ENCODE measurements around the gene UVRAG. TPM values are rescaled to one million over a fixed set of nuclear protein-coding genes. Genes with fewer than 3 reads are reported as not detected.

Gene UVRAG
- total and polyA plus RNA-seq, 2 of the 13 experiments (the other 11 are each of a cell fraction or from before 2014, with no cell fraction given), result 9.7 to 17.3 TPM

GRCh38 chr11:76159303-76159937 lies 344.4 kb downstream of the UVRAG start:
- Histone ChIP-seq H3K27ac (ENCODE audit: extremely low read length, insufficient read depth, low read length) (no peak overlapping the region), H3K27me3 (ENCODE audit: control insufficient read depth in 1 of 2, insufficient read depth in 2 of 2, low read length in 2 of 2) (peaks cover 14 to 54% of the 10 kb centered on the region in 2 experiments; a peak in 4 of 5 replicates), H3K9me3 (ENCODE audit: low read length) (no peaks in the 10 kb centered on the region), H3K79me2 (ENCODE audit: insufficient read depth, low read length) (no peaks in the 10 kb centered on the region), H3K9ac (ENCODE audit: insufficient read depth, low read depth, low read length) (no peak overlapping the region), H3K36me3 (replicated peaks in 1 of 2; ENCODE audit: control insufficient read depth in 1 of 2, insufficient read depth in 2 of 2, low read length in 2 of 2) (no peaks in the 10 kb centered on the region), H3K4me3 (replicated peaks in 1 of 3; ENCODE audit: insufficient read depth in 1 of 3, low read depth in 2 of 3, low read length in 3 of 3) (no peak overlapping the region), H4K20me1 (ENCODE audit: insufficient read depth, low read length) (no peaks in the 10 kb centered on the region), H3K4me1 (ENCODE audit: insufficient read depth, low read length) (peaks cover 68% of the 10 kb centered on the region), H2AFZ (ENCODE audit: low read length) (no peak overlapping the region), H3K4me2 (ENCODE audit: low read depth, low read length) (no peak overlapping the region)
- ATAC-seq (no peak), DNase-seq (ENCODE audit: low spot score) (no peak), FAIRE-seq (no peak)
- intact Hi-C loops (cut with micrococcal nuclease; ENCODE audit: unreplicated experiment), result no loop called here
- WGBS (ENCODE audit: low lambda C conversion rate), result 17% methylated on average over 5 of the region's 14 CpGs
- in situ Hi-C loops (cut with HindIII; ENCODE audit: extremely low pct_ligation_motif_present, low pct_unique_long_range_greater_than_20kb), result no loop called here
- no TSS peak for BruUV-seq (replicated peaks)
- POLR2A ChIA-PET, result no interaction called here
- peak; percentile 23; the same call in 1 of the 2 replicates for TF ChIP-seq ZNF263 (CRISPR knock-in tag; IDR thresholded peaks at IDR 0.05)
- no peak for TF ChIP-seq TARDBP (CRISPR knock-in tag; IDR thresholded peaks at IDR 0.05)
- no peak for TF ChIP-seq U2AF1 (optimal IDR thresholded peaks at IDR 0.05; ENCODE audit: low read depth, low read length)
- no peak for TF ChIP-seq THAP11 (CRISPR knock-in tag; IDR thresholded peaks at IDR 0.05)
- no peak for TF ChIP-seq CREBL2 (CRISPR knock-in tag; IDR thresholded peaks at IDR 0.05; ENCODE audit: borderline replicate concordance)
- CTCF ChIA-PET (ENCODE audit: low intra/inter-chr PET ratio, low total read pairs), result no interaction called here

GRCh38 chr11:76159983-76160661 lies 345.1 kb downstream of the UVRAG start:
- no peak overlapping the region for H3K4me3 ChIP-seq (replicated peaks in 1 of 3; ENCODE audit: insufficient read depth in 1 of 3, low read depth in 2 of 3, low read length in 3 of 3)
- ChIA-PET POLR2A (no interaction called here), CTCF (ENCODE audit: low intra/inter-chr PET ratio, low total read pairs) (no interaction called here)
- no peaks in the 10 kb centered on the region for H3K36me3 ChIP-seq (replicated peaks in 1 of 2; ENCODE audit: control insufficient read depth in 1 of 2, insufficient read depth in 2 of 2, low read length in 2 of 2)
- TF ChIP-seq ATRX (CRISPR knock-in tag; IDR thresholded peaks at IDR 0.05; ENCODE audit: borderline replicate concordance) (no peak), HNRNPL (IDR thresholded peaks at IDR 0.05; ENCODE audit: low read depth, low read length) (0 out of 2 replicates have a peak, but pooled peaks have one; percentile 38)
- H3K9me3 ChIP-seq (ENCODE audit: low read length), result no peaks in the 10 kb centered on the region
- in situ Hi-C loops (cut with HindIII; ENCODE audit: extremely low pct_ligation_motif_present, low pct_unique_long_range_greater_than_20kb) (no loop called here), intact Hi-C loops (cut with micrococcal nuclease; ENCODE audit: unreplicated experiment) (no loop called here)
- no peak for DNase-seq (ENCODE audit: low spot score)
- FAIRE-seq, result no peak
- peaks cover 14 to 54% of the 10 kb centered on the region in 2 experiments; a peak in 4 of 5 replicates for H3K27me3 ChIP-seq (ENCODE audit: control insufficient read depth in 1 of 2, insufficient read depth in 2 of 2, low read length in 2 of 2)
- 49% methylated on average over 9 of the region's 14 CpGs for WGBS (ENCODE audit: low lambda C conversion rate)
- H3K4me2 ChIP-seq (ENCODE audit: low read depth, low read length), result no peak overlapping the region
- no peaks in the 10 kb centered on the region for H3K79me2 ChIP-seq (ENCODE audit: insufficient read depth, low read length)
- no peak overlapping the region for H2AFZ ChIP-seq (ENCODE audit: low read length)
- no peak overlapping the region for H3K27ac ChIP-seq (ENCODE audit: extremely low read length, insufficient read depth, low read length)
- no TSS peak for BruUV-seq (replicated peaks)
- no peaks in the 10 kb centered on the region for H4K20me1 ChIP-seq (ENCODE audit: insufficient read depth, low read length)
- H3K9ac ChIP-seq (ENCODE audit: insufficient read depth, low read depth, low read length), result no peak overlapping the region
- H3K4me1 ChIP-seq (ENCODE audit: insufficient read depth, low read length), result peaks cover 61% of the 10 kb centered on the region
- 0 out of 3 replicates have a peak, but pooled peaks have one; percentile 2 for ATAC-seq

All from HepG2 (cell line).